GM18498 (cell line): ENCODE data around the gene LIMK1.

Experiments
- ATAC-seq: cut with Tn5 transposase; IDR thresholded peaks from one replicate; pipeline ENCODE4 v1.9.1; 2021; ENCODE audit warnings: mild to moderate bottlenecking, moderate library complexity; ENCODE audit not compliant: unreplicated experiment

LIMK1 gene

DNA sequence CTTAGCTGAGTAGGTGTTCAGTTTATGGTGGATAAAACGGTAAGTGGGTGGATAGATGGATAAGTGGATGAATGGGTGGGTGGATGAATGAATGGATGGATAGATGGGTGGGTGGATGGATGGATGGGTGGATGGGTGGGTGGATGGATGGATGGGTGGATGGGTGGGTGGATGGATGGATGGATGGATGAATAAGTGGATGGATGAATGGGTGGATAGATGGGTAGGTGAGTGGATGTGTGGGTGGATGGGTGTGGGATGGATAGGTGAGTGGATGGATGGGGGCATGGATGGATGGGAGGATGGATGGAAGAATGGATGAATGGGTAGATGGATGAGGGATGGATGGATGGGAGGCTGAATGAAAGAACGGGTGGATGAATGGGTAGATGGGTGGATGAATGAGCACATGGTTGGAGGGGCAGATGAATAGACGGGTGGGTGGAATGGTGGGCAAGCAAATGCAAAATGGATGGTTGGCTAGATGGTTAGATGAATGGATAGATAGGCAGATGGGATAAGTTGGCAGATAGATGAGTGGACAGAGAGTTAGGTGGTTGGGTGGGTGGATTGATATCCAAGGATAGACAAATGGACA is 29.9 kb upstream of the LIMK1 start:
- ATAC-seq = no peak

DNA sequence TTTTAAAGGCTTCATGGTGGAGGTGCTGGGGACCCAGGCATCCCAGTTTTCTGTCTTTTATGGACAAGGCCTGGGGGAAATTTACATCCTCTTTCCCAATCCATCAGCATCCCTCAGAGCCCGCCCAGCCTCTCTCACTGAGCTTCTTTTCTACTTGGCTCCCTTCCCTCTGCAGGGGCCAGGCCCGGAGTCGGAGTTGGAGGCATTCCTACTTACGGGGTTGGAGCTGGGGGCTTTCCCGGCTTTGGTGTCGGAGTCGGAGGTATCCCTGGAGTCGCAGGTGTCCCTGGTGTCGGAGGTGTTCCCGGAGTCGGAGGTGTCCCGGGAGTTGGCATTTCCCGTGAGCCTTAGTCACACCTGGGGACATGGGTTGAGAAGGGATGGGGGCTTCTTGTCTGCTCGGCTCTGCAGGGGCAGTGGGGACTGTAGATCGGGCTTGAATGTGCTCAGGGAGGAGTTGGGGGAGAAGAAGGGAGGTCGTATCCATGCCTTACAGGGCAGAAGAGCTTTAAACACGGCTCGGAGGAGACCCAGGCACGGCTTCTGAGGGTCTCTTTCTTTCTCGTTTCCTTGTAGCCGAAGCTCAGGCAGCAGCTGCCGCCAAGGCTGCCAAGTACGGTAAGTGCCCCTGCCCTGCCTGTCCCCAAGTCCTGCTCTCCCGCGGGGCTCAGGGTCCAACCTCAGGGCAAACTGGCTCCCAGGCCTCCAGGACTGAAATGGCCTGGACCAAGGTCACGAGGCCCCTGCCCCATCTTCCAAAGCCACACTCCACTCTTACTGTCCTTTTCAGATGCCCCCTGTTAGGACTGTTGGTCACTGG is 27.3 kb upstream of the LIMK1 start:
- ATAC-seq = no peak

GRCh38 chr7:74057216-74057925 is 26.2 kb upstream of the LIMK1 start:
- no peak for ATAC-seq

- ATAC-seq = no peak
Observed at GRCh38 chr7:74057987-74058386, 25.6 kb upstream of the LIMK1 start.

- no peak for ATAC-seq
Observed at GRCh38 chr7:74058486-74058885, 25.1 kb upstream of the LIMK1 start.

DNA sequence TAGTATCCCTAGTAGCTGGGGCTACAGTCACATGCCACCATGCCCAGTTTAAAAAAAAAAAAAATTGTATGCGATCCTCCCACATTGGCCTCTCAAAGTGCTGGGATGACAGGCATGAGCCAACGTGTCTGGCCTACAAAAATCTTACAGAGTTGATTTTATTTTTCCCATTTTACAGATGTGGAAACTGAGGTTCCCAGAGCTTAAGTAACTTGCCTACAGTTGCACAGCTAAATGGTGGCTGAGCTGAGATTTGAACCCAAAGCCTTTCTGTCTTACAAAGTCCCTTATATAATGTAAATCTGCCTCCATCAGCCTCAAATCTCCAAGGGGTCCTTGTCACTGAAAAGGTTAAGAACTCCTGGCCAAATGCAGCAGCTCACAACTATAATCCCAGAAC is 24.6 kb upstream of the LIMK1 start:
- ATAC-seq = no peak

DNA sequence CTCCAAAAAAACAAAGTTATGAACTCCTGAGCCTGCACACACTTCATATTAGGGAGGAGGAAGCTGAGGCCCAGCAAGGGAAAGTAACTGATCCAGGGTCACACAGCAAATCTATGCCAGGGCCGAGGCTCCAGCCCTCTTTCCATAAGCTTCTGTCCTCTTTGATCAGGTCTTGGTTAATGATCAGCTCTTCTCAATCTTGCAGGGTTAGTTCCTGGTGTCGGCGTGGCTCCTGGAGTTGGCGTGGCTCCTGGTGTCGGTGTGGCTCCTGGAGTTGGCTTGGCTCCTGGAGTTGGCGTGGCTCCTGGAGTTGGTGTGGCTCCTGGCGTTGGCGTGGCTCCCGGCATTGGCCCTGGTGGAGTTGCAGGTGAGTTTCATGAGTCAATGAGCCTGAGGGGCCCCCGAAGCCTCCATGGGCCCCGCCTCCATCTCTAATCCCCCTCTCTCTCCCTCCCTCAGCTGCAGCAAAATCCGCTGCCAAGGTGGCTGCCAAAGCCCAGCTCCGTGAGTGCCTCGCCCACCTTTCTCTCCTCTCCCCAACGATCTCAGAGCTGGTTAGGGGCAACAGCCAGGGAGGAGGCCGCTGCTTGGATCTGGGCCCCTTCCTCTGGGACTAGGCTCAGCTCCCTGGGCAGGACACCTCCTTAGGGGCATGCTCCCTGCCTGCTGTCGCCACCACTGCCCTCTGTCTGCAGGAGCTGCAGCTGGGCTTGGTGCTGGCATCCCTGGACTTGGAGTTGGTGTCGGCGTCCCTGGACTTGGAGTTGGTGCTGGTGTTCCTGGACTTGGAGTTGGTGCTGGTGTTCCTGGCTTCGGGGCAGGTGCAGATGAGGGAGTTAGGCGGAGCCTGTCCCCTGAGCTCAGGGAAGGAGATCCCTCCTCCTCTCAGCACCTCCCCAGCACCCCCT is 23.7 kb upstream of the LIMK1 start:
- no peak for ATAC-seq

- no peak for ATAC-seq
Observed at GRCh38 chr7:74061840-74062539, 21.6 kb upstream of the LIMK1 start.

GRCh38 chr7:74063223-74063641 is 20.4 kb upstream of the LIMK1 start:
- no peak for ATAC-seq

DNA sequence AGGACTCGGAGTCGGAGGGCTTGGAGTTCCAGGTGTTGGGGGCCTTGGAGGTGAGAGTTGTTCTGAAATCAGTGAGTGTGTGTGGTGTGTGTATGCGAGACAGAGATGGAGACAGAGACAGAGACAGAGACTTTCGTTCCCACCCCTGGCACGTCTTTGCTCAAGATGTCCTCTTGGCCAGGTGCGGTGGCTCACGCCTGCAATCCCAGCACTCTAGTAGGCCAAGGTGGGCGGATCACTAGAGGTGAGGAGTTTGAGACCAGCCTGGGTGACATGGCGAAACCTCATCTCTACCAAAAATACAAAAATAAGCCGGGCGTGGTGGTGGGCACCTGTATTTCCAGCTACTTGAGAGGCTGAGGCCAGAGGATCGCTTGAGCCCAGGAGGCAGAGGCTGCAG is 20.0 kb upstream of the LIMK1 start:
- no peak for ATAC-seq

DNA sequence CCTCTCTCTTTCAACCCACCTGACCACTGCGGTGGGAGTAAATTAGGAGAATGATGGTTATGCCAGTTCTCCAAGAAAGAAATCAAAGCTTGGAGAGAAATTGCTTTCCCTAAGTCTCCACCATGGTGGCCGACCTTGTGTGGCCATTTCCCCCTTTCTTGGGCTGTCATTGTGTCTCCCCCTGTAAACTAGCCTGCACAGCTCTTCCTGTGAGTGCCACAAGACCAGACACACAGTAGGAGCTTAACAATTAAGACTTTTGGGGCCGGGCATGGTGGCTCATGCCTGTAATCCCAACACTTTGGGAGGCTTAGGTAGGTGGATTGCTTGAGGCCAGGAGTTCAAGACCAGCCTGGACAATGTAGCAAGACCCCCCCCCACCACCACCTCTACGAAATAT is 18.9 kb upstream of the LIMK1 start:
- ATAC-seq = no peak

DNA sequence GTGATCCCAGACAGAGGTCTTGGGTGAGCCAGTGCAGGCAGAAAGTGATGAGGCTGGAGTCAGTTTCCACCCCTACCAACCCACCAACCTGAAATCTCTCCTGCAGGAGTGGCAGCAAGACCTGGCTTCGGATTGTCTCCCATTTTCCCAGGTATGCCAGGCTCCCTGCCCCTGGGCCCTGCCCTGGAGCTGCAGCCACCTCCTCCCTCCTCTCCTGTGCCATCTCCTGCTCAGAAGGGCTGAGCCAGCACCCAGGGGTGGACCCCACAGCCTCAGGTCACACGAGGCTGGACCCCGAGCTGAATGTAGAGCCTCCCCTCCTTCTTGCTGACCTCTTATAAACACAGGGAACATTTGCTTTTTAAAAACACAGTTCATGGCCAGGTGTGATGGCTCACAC is 17.0 kb upstream of the LIMK1 start:
- no peak for ATAC-seq

DNA sequence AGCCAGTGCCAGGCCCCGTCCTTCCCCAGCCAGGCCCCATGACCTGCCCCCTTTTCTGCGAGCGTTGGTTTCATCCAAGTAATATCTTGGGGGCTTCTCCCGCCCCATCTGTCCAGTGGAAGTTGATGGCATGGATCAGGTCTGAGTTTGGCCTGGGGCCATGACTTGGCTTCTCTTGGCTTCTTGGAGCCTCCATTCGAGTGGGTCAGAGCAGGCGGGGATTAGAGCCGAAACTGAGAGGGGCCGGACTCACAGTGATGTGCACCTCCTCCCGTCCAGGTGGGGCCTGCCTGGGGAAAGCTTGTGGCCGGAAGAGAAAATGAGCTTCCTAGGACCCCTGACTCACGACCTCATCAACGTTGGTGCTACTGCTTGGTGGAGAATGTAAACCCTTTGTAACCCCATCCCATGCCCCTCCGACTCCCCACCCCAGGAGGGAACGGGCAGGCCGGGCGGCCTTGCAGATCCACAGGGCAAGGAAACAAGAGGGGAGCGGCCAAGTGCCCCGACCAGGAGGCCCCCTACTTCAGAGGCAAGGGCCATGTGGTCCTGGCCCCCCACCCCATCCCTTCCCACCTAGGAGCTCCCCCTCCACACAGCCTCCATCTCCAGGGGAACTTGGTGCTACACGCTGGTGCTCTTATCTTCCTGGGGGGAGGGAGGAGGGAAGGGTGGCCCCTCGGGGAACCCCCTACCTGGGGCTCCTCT is 15.1 kb upstream of the LIMK1 start:
- no peak for ATAC-seq

DNA sequence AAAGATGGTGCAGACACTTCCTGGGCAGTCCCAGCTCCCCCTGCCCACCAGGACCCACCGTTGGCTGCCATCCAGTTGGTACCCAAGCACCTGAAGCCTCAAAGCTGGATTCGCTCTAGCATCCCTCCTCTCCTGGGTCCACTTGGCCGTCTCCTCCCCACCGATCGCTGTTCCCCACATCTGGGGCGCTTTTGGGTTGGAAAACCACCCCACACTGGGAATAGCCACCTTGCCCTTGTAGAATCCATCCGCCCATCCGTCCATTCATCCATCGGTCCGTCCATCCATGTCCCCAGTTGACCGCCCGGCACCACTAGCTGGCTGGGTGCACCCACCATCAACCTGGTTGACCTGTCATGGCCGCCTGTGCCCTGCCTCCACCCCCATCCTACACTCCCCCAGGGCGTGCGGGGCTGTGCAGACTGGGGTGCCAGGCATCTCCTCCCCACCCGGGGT is 14.5 kb upstream of the LIMK1 start:
- no peak for ATAC-seq

DNA sequence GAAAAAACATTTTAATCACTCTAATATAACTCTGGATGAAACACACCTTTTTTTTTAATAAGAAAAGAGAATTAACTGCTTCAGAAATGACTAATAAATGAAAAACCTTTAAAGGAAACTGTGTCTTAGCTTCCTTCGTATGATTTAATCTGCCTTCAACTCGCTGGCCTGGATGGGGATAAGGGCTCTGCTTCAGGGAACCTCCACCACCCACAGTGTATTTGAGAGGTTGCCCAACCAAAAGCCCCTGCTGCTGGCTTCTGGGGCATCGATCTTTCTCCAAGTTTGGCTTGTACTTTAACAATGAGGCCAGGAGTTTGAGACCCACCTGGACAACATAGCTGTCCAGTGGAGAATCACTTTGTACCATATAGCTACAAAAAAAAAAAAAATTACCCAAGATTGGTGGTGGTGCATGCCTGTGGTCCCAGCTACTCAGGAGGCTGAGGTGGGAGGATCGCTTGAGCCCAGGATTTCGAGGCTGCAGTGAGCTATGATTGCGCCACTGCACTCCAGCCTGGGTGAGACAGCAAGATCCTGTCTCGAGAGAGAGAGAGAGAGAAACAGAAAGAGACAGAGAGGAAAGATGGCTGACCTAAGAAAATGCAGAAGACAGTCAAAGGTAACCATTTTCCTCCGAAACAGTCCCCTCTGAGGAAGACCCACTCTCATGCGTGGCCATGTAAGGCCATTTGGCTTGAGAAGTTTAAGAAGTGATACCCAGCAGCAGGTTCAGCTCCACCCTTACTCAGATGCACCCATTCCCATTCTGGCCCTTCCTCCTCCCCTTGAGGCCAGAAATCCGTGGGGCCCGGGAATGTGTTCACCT is 13.6 kb upstream of the LIMK1 start:
- ATAC-seq = no peak

DNA sequence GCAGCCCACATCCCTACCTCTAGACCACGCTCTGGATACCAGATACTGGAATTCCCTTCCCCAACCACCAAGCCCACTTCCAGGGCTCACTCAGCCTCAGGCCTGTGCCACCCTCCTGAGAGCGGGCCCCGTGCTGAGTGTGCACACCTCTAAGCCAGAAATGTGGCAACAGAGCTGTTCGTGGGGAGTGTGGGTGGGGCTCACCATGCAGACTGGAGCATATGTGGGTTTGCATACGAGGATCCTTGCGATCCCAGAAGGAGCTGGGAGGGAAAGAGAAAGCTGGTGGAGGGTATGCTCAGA is 13.0 kb upstream of the LIMK1 start:
- ATAC-seq = no peak

DNA sequence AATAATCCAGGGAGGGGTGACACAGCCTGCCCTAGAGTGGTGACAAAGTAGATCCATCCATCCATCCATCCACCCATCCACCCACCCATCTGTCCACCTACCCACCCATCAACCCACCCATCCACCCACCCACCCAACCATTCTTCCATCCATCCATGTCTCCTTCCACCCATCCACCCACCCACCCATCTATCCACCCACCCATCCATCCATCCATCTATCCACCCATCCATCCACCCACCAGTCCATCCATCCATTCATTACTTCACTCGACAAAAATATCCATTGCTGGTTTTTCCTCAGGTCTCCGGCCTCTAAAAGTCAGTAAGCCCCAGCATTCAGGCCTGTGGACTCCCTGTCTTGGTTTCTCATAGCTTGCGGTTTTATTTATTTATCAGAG is 12.5 kb upstream of the LIMK1 start:
- ATAC-seq = no peak

DNA sequence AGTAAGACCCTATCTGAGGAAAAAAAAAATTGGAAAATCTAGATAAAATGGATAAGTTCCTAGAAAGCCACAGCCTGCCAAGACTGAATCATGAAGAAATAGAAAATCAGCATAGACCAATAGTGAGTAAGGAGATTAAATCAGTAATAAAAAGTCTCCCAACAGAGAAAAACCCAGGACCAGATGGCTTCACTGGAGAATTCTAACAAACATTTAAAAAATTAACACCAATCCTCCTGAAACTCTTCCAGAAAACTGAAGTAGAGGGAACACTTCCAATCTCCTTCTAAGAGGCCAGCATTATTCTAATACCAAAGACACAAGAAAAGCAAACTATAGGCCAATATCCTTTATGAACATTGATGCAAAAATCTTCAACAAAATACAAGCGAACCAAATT is 8.8 kb upstream of the LIMK1 start:
- no peak for ATAC-seq

GRCh38 chr7:74078461-74078860 is 5.1 kb upstream of the LIMK1 start:
- ATAC-seq = no peak
